ENCODE measurements around the gene CFAP410. TPM values are rescaled to one million over a fixed set of nuclear protein-coding genes. Genes with fewer than 3 reads are reported as not detected.

CFAP410 gene
- total and polyA plus RNA-seq, 2 of the 13 experiments (the other 11 are each of a cell fraction or from before 2014, with no cell fraction given), result 8.0 to 20.1 TPM

GRCh38 chr21:44370027-44370735, 31.0 kb upstream of the CFAP410 start (continued):
- TF ChIP-seq ZZZ3 (CRISPR knock-in tag; IDR thresholded peaks at IDR 0.05; ENCODE audit: borderline replicate concordance) (no peak), IRF9 (CRISPR knock-in tag; IDR thresholded peaks at IDR 0.05; ENCODE audit: borderline replicate concordance) (0 out of 2 replicates have a peak, but pooled peaks have one; percentile 16), LRRFIP1 (CRISPR knock-in tag; conservative IDR thresholded peaks at IDR 0.05) (no peak), ZKSCAN8 (CRISPR knock-in tag; IDR thresholded peaks at IDR 0.05; ENCODE audit: borderline replicate concordance) (no peak), TARDBP (CRISPR knock-in tag; IDR thresholded peaks at IDR 0.05) (no peak), ATAD3A (CRISPR knock-in tag; IDR thresholded peaks at IDR 0.05) (no peak), ZNF710 (CRISPR knock-in tag; IDR thresholded peaks at IDR 0.05; ENCODE audit: borderline replicate concordance) (no peak), MBD4 (IDR thresholded peaks at IDR 0.05; ENCODE audit: borderline replicate concordance, low read length) (no peak), FOXC1 (CRISPR knock-in tag; IDR thresholded peaks at IDR 0.05; ENCODE audit: borderline replicate concordance) (no peak), ZFP90 (CRISPR knock-in tag; IDR thresholded peaks at IDR 0.05; ENCODE audit: borderline replicate concordance) (no peak), GPBP1L1 (CRISPR knock-in tag; IDR thresholded peaks at IDR 0.05) (no peak)
- TF ChIP-seq, protein P1, sequence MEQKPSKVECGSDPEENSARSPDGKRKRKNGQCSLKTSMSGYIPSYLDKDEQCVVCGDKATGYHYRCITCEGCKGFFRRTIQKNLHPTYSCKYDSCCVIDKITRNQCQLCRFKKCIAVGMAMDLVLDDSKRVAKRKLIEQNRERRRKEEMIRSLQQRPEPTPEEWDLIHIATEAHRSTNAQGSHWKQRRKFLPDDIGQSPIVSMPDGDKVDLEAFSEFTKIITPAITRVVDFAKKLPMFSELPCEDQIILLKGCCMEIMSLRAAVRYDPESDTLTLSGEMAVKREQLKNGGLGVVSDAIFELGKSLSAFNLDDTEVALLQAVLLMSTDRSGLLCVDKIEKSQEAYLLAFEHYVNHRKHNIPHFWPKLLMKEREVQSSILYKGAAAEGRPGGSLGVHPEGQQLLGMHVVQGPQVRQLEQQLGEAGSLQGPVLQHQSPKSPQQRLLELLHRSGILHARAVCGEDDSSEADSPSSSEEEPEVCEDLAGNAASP (CRISPR knock-in tag; IDR thresholded peaks at IDR 0.05; ENCODE audit: borderline replicate concordance), result peak; percentile 17; the same call in 1 of the 2 replicates
- TF ChIP-seq, protein P2, sequence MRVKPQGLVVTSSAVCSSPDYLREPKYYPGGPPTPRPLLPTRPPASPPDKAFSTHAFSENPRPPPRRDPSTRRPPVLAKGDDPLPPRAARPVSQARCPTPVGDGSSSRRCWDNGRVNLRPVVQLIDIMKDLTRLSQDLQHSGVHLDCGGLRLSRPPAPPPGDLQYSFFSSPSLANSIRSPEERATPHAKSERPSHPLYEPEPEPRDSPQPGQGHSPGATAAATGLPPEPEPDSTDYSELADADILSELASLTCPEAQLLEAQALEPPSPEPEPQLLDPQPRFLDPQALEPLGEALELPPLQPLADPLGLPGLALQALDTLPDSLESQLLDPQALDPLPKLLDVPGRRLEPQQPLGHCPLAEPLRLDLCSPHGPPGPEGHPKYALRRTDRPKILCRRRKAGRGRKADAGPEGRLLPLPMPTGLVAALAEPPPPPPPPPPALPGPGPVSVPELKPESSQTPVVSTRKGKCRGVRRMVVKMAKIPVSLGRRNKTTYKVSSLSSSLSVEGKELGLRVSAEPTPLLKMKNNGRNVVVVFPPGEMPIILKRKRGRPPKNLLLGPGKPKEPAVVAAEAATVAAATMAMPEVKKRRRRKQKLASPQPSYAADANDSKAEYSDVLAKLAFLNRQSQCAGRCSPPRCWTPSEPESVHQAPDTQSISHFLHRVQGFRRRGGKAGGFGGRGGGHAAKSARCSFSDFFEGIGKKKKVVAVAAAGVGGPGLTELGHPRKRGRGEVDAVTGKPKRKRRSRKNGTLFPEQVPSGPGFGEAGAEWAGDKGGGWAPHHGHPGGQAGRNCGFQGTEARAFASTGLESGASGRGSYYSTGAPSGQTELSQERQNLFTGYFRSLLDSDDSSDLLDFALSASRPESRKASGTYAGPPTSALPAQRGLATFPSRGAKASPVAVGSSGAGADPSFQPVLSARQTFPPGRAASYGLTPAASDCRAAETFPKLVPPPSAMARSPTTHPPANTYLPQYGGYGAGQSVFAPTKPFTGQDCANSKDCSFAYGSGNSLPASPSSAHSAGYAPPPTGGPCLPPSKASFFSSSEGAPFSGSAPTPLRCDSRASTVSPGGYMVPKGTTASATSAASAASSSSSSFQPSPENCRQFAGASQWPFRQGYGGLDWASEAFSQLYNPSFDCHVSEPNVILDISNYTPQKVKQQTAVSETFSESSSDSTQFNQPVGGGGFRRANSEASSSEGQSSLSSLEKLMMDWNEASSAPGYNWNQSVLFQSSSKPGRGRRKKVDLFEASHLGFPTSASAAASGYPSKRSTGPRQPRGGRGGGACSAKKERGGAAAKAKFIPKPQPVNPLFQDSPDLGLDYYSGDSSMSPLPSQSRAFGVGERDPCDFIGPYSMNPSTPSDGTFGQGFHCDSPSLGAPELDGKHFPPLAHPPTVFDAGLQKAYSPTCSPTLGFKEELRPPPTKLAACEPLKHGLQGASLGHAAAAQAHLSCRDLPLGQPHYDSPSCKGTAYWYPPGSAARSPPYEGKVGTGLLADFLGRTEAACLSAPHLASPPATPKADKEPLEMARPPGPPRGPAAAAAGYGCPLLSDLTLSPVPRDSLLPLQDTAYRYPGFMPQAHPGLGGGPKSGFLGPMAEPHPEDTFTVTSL (CRISPR knock-in tag; IDR thresholded peaks at IDR 0.05; ENCODE audit: borderline replicate concordance), result peak; percentile 9
